Measurements from ENCODE around the gene NDFIP1.

GRCh38 chr5:142117579-142118151 is 9.1 kb downstream of the NDFIP1 start:
- TF ChIP-seq CTCF (conservative IDR thresholded peaks at IDR 0.05; ENCODE audit: low read depth, low read length) (no peak), SMC3 (IDR thresholded peaks at IDR 0.05; ENCODE audit: low read depth, low read length) (no peak)
